NCI-H82 treated with DMSO at 0.1 percent for 48 hours (cell line): Measurements from ENCODE around the gene CAPN2.

Experiments used
- DNase-seq: peaks from one replicate; lab custom pipeline; 2025; ENCODE audit not compliant: unreplicated experiment; lab: John Stamatoyannopoulos, UW

CAPN2 gene

GRCh38 chr1:223712194-223712849 lies at the start of gene CAPN2:
Gene CAPN2 (plus strand): TSS chr1:223712539. CDS start chr1:223712641, 102 bp downstream.
- DNase-seq, result peak; percentile 20

DNA sequence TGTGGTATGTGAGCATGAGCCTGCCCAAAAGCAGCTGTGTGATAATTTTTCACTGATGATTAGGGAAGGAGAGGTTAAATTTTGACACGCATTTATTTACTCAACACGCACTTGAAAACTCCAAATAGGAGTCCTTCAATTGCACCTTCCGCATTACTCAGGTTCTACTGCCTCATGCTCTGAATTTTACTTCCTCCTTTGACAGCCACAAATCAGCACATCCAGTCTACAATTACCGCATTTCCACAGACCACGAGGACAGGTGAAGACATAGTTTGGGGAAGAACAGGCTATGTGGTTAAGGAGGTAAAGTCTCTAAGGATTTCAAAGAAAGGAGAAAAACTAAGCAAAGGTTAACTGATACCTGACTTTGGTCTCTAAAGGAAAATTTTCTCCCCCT lies 49.4 kb upstream of the CAPN2 start:
- DNase-seq, result no peak

- DNase-seq, result no peak
Measured at GRCh38 chr1:223664106-223664505, 48.2 kb upstream of the CAPN2 start.

DNA sequence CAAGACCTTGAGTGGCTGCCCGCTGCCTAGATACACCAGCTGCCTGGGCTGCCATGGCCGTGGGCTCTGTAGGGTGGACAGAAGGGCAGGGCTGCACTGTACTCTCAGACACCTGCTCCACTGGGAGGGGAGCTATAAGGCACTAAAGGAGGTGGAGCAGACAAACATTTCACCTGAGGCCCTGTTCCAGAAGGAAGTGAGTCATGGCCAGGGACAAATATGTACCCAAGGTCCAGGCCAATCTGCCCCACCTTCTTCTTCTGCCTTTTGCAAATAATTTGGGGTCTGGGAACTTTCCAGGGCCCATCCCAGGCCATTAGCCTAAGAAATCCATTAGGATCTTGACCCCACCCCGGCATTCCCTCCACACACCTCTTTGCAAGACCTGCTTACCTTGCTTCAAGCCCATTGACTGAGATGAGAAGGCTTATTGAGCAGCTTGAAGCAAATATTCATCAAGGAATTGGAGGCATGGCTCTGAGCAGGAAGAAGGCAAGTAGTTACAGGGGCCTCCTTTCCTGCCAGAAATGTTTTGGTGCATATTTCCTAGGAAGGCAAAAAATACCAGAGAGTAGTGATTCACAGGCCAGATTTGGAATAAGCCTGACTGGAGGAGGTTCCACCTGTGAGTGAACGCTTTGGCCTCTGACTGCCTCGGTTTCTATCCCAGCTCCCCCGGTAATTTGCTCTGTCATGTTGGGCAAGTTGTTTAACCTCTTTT lies 46.6 kb upstream of the CAPN2 start, which contains the start of gene CAPN8:
CAPN8 (minus strand) TSS at position 110 of the 721 bp plus-strand sequence; CDS start at position 55, 55 bp downstream.
- no peak for DNase-seq

- no peak for DNase-seq
Measured at GRCh38 chr1:223667484-223668182, 44.7 kb upstream of the CAPN2 start.

DNA sequence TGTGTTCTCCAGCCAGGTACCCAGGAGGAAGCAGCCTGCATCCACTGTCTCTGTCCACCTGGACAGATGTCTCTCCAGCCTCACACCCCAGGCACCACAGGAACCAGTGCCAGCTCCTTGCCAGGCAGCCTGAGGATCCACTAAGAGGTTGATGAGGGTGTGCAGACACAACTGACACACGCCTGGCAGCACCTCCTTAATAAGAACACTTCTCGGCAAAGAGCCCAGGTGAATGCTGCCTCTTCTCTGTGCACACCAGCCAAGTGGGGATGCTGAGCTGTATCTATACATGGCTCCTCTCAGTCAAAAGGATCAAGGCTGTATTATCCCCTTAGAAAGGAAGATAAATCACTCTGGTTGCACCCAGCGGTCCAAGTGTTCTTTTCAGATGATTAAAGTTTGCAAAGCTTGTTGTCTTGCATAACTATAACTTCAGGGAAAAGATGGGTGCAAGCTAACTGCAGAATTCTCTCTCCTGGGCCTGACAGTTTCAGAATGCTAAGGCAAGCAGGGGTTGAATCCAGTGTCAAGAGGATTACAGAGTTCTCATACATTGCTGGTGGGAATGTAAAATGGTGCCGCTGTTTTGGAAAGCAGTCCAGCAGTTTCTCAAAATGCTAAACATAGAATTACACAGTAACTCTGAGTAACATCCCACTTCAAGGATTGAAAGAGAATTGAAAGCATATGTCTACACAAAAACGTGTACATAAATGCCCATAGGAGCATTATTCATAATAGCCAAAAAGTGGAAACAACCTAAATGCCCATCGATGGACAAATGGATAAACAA lies 43.1 kb upstream of the CAPN2 start:
- DNase-seq, result no peak

- DNase-seq, result peak; percentile 11
Measured at GRCh38 chr1:223670458-223671159, 41.7 kb upstream of the CAPN2 start.

GRCh38 chr1:223674119-223674890 lies 38.0 kb upstream of the CAPN2 start:
- DNase-seq, result no peak

GRCh38 chr1:223678841-223679240 lies 33.5 kb upstream of the CAPN2 start:
- DNase-seq, result no peak

- no peak for DNase-seq
Measured at GRCh38 chr1:223680188-223680587, 32.2 kb upstream of the CAPN2 start.

- no peak for DNase-seq
Measured at GRCh38 chr1:223682502-223682901, 29.8 kb upstream of the CAPN2 start.

DNA sequence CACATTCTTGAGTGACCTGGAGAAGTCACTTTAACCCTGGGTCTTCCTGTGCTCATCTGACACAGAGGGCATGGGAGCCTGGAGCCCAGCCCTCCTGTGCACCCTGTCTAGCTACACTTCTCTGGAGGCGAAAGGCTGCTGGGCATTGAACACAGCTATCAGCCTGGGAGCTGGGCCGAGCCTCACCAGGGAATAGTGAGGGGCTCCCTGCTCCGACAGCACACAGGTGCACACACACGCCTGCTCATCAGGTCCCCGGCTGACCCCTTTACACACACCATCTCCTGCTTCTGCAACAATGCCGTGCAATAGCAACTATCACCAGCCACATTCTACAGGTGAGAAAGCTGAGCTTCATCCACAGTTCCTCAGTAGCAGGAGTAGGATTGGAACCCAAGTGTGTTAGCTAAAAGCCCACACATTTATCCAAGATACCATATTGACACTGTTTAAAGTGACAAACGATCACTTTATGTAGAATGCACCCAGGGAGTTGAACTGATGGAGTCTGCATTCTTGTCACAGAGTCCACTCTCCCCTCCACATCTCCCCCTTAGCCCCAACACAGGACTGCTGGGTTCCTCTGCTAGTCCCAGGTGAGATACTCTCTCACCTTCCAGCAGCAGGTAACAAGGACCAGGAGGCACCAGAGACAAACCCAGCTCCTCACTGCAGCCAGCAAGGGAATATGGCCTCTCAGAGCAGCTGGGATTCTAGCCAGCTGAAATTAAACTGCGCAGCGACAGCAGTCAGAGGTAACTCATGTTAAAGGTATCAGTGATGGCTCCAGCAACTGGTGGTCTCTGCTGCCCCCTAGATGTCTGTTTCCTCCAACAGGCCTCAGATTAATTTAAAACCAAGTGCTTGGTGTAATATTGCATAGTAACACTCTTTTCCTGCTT lies 28.5 kb upstream of the CAPN2 start:
- DNase-seq, result peak; percentile 44

GRCh38 chr1:223684488-223684792 lies 27.9 kb upstream of the CAPN2 start:
- DNase-seq, result no peak

DNA sequence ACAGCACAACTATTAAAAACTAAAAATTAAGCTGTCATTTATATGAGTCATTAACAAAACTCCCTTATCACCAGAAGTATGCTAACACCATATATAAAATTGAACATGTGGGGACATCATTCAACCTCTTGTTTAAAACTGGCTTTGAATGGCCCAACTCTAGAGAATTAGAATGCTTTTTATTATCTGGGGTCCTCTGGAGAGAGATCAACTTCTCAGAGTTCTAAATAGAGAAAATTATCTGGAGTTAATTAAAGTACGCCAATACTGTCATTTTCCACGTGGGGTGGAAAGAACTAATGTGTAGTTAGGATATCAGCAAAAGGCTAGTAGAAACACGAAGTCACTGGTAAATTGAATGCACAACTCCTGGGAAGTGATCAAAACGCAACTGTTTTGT lies 21.2 kb upstream of the CAPN2 start:
- no peak for DNase-seq

DNA sequence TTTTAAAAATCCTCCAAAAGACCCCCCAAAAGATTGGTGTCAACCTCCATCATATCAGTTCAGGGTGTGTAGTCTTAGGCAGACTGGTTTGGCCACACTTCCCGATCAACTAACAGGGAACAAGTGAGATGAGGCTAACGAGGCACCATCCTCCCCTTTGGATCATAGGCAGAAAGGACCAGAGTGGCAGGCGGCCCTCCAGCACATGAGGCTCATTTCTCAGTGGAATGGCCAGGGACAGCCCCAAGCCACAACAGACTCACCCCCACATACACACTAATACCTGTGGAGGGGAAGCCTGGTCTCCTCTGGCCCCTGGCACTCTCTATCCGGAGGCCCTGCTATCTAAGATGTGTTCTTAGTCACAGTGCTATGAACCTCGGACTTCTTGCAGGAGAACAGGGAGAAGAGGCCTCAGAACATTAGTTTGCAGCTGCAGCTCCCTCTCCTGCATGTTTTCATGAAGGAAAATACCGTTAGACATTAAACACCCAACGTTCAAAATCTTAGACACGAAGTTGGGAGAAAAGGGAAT lies 17.3 kb upstream of the CAPN2 start:
- no peak for DNase-seq

- DNase-seq, result peak; percentile 13
Measured at GRCh38 chr1:223695941-223696340, 16.4 kb upstream of the CAPN2 start.

GRCh38 chr1:223700388-223700918 lies 11.9 kb upstream of the CAPN2 start:
- no peak for DNase-seq

DNA sequence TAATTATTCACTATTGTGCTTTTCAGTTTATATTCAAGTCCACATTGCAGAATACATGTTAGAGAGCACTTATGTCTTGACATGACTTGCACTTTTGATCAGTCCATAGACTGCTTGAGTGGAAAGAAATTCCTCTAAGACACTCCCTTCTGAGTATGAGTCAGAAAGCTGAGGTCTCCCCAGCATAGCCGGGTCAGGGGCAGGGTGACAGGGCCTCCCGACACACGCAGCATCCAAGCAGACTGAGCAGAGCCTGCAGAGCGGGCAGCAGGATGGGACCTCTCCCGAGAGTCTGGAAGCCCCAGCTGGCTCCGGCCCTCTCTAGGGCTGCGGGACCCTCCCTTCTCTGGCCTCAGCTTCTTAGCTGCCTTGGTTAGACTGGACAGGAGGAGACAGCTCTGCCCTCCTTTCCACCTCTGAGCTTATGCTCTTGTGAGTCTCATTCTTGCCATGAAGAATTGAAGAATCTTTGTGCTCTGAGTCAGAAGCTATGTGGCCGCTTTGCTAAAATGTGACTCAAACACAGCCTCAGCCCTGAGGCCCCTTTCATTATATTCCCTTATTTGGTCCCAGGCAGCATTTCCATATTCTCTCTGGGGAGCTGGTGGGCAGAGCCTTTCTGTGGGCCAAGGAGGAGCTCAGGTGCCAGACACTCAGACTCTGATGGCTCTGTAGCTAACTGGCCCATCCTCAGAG lies 11.2 kb upstream of the CAPN2 start:
- DNase-seq, result no peak
